Measurements from ENCODE around the gene SDR39U1.

DNA sequence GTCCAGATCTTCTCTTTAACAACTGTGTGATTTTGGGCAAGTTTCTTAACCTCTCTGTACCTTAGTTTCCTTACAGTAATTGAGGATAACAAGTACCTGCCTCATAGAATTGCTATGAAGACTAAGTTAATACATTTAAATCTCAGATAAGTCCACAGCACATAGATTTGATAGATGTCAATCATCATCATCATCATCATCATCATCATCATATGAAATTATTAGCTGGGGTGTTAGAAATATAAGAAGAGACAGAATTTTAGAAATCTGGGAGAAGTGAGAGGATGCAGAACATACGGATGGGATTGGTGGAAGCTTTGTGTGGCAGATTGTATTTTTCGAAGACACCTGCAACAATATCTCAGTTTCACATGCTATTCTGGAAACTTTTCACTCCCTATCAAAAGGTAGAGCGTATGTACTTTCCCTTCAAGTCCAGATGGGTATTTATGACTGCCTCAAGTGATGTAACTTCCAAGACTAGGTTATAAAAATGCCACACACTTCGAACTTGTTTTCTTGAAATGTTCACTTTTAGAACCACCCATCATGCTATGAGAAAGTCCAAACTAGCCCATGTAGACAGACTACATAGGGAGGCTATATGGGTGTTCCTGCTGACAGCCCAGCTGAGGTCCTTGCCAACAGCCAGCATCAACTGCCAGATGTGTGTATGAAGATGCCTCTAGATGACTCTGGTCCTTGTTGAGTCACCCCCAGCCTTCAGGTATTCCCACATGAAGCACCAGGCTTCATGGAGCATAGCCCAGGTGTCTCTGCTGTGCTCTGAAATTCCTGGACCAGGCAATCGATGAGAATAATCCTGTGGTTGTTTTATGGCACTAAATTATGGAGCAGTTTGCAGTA, 20.7 kb upstream of the SDR39U1 start:
- TF ChIP-seq, protein P1, sequence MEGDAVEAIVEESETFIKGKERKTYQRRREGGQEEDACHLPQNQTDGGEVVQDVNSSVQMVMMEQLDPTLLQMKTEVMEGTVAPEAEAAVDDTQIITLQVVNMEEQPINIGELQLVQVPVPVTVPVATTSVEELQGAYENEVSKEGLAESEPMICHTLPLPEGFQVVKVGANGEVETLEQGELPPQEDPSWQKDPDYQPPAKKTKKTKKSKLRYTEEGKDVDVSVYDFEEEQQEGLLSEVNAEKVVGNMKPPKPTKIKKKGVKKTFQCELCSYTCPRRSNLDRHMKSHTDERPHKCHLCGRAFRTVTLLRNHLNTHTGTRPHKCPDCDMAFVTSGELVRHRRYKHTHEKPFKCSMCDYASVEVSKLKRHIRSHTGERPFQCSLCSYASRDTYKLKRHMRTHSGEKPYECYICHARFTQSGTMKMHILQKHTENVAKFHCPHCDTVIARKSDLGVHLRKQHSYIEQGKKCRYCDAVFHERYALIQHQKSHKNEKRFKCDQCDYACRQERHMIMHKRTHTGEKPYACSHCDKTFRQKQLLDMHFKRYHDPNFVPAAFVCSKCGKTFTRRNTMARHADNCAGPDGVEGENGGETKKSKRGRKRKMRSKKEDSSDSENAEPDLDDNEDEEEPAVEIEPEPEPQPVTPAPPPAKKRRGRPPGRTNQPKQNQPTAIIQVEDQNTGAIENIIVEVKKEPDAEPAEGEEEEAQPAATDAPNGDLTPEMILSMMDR (IDR thresholded peaks at IDR 0.05; ENCODE audit: insufficient read depth, low read length): no peak
- TF ChIP-seq POLR2AphosphoS5 (IDR thresholded peaks at IDR 0.05; ENCODE audit: low read depth): no peak

Measured in HL-60 (cell line).